ENCODE results near the gene MRE11.
A peak's percentile ranks its signal among the peaks of the same experiment; 100 is the strongest.
"Not testable (repeated sequence)": the region's sequence is repeated elsewhere in the genome, so short reads cannot be mapped to it uniquely, and the experiment has no call there.

The MRE11 gene

DNA sequence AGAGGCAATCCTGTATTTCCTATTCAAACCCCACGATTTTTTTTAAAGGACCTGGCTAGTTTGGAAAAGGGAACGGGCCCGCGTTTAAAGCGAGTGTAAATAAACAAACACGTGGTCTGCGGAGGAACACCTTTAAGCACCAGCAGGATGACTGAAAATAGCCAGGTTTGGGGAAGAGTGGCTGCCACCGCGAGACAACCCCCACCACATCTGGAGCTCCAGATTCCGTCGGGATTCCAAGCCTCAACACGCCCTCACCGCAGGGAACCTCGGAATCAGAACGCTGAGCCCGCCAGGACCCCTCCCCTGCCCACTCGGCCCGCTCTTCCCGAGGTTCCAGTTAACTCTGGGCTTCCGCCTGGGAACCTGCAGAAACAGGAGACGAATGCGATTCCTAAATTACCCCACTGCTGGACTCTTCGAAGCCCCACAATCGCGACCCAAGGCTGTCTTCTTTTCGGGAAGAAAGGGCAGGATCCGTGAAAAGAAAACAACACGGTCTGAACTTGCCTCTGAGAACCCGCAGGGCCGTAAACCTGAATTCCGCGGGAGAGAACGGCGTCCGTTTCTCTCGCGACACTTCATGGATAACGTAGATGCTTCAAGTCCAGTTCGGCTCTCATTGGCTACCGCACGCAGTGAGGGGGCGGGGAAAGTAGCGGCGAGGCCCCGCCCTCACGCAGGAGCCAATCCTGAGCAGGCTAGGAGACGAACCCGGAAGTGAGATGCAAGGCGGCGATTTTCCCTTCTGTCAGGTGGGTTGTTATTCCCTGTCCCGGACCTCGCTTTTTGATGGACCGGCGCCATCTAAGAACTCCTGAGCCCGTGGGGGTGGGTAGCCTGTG lies at the start of gene MRE11, which contains the start of gene ANKRD49:
Gene MRE11 (minus strand): TSS at position 564 of the 845 bp plus-strand sequence. CDS start 1,043 bp downstream, outside the sequence.
Gene ANKRD49 (plus strand): TSS at position 704 of the 845 bp plus-strand sequence. CDS start 2,710 bp downstream, outside the sequence.
- peak; percentile 64 for DNase-seq

DNA sequence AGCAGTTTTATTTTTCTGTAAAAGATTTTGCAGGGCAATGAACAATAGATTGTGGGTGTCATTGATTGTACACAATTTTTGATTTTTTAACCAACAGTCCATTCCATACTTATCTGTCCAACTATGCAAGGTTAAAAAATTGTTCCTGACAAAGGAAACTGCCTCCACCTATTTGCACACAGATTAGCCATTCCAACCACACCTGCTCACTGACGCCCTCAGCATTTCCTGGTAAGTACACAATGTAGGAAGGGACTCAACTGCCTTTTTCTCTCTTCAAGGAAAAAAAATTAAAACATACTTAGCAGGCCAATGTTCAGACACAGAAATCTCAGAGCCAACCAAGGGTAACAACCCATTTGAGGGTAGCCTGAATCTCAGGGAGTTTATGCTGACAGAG lies 45.8 kb upstream of the MRE11 start:
- no peak for DNase-seq

DNA sequence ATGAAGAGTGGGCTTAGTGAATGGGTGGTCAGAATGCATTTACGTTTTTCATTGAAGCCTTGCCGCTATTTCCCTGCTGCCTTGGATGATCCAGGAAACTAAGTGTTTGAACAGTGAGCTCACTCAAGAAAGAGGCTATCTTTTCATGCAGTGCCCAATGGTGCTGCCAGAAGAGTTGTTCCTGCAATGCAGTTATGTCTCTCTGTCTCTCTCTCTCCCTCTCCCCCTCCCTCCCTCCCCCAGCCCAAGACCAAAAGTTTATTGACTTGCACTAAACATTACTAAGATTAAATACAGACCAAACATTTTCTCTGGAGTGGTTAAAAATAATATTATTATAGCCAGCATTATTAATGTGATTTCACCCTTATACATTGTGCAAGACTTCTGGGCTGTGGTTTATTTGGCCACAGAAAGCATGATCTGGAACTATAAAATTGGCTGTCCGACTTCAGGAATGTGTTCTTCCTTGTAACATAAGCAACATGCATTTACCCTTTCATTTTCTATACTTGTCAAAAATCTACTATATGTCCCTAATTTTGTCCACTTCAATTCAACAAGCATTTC lies 43.5 kb upstream of the MRE11 start:
- DNase-seq = no peak

DNA sequence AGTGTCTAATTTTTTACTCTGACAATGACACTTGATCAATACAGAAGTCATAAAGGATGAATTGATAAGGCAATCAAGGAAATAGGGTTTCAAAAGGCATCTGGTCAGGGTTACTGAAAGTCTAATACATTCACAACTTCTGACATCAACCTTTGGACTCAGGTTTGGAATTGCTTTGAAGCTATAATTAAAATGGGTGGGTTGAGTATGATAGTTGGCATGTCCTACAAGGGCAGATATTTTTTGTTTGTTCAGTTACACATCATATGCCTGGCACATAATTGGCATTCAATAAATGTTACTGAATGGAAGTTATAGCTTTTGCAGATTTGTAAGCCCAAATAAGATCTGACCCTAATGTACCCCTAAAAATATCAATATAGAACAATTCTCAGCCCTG lies 42.7 kb upstream of the MRE11 start:
- DNase-seq = no peak

DNA sequence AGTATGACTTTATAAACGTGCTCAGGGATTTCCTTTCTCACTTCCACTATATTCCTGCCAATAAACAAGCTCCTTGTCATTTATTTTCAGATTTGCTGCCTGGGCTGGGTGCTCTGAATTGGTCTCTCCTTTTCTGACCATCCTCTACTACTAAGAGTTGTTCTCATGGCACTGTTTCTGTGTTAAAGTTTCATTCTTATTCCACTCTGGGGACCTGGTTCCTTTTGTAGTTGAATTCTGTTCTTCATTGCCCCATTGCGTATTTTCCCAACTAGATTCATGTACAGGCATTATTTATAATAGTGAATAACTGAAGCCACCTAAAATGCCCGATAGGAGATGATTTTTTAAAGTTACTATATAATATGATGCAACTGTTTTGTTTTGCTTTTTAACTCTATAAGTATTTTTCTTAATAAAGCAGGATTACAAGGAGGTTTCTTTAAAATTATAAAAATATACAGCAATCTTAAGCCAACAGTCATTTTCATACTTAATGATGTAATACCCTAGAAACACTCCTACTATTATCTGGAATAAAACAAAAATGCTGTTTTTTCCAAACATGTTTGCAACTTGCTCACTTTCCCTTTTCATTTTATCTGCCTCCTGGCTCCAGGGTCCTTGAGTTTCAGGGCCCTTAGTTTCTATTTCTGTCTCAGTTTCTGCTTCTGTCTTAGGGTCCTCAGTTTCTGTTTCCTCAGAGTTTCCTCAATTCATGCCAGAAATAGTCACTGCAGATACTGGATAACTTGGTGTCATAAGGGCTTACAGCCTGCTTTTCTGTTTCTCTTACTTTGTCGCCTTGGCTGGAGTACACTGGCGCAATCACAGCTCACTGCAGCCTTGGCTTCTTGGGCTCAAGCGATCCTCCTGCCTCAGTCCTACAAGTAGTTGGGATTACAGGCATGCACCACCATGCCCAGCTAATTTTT lies 40.3 kb upstream of the MRE11 start:
- DNase-seq = no peak

DNA sequence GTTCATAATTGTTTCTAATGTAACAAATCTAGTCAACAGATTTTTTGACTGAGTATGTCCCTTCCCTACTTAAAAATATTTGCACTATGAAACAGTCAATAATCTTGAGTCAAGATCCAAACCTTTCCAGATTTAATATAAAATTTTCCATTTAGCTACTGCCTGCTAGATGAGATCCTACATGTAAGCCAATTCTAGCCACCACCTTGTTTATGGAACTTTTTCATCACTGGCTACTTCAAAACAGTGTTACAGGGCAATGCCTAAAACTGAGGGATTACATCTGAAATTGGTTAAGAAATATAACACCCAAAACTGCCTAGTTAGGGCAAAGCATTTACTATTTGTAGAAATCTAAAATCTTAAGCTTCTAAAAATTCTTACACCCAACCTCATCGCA lies 39.6 kb upstream of the MRE11 start:
- no peak for DNase-seq

DNA sequence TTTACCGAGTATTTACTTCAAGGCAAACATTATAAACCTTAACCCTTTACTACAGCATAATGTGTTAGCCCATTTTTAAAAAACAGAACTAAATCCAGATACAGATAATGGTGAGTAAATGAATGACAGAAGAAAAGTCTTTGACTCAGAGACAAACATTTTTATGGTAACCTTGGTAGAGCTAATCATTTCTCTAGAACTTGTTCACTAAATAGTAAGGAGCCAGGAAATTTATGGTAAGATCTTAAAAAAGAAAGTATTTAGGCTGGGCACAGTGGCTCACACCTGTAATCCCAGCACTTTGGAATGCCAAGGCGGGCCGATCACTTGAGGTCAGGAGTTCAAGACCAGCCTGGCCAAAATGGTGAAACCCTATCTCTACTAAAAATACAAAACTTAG lies 38.6 kb upstream of the MRE11 start:
- no peak for DNase-seq

DNA sequence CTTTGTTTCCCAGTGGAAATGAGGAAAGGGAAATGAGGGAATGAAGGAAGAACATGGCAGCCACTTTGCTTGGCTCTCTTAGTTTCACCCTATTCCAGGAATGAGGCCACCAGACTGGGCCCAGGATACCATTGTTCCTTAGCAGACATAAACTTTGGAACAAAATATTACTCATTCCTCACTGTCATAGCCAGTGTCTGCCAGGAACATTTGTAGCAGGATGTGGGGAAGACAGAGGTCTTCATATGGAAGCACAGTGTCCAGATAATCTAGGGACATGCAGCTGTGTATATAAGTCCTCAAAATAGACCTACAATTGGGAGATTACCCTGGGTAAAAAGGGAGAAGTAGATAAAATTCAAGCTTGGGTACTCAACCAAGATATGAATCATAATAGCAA lies 34.9 kb upstream of the MRE11 start:
- no peak for DNase-seq

DNA sequence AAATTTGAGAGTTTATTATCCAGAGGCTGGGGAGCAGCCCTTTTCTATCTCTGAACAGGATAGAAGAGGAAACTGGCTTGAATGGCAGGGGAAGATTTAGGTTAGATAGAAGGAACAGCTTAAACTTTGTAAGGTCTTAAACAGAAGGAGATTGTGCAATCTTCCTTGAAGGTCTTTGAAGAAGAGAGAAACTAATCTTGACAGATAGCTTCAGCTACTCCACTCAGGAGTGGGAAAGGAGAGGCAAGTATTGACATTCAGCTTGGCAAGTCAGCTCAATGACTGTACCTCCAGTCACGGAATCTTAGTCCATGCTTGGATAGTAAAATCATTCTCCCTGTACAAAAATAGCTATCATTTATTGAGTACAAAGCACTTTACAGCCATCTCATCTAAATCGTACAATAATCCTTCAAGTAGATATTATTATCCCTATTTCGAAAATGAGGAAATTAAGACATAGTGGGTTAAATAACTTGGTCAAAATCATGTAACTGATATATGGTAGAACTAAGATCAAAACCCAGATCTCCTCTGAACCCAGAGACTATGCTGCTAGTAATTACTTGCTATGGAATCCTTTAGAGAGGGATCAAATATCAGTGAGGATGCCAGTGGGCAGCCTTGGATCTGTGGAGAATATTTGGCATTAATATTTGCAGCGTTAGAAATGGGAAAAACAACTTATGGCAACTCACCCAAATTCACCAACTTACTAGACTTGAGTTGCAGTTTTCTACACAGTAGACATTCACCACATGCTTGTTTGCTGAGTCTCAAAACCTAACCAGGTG lies 33.2 kb upstream of the MRE11 start:
- DNase-seq = no peak

DNA sequence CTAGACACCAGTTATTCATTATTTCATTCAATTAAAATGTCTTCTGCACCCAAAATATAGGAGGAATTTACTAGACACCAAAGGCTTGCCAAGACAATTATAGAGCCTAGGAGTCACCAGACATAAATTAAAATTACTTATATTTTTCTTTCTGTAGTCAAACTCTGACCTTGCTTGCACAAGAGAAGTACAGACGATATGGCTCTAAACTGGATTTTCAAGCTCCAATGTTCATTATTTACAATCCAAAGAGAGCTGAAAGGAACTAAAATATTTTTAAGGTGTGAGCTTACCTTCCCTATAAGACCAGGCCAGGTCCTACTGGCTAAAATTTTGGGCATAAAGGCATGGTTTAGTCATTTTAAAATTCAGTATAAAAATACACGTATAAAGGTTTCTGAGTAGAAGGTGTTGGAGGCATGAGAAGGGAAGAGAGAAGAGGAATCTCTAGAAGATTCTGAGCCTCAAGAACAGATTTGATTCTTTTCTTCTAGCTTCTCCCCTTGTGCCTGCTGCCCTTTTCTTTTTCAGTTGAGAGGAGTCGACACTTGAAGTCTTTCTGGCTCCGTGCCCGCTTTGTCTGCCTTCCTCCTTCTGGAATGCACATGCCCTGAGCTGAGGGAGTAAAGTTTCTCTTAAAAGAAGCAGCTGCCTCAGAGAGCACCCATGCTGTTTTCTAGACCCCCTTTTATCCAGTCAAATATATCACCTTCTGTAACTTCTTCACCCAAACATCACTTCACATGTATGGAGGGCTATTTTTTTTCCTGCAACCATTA lies 32.1 kb upstream of the MRE11 start:
- DNase-seq = no peak

DNA sequence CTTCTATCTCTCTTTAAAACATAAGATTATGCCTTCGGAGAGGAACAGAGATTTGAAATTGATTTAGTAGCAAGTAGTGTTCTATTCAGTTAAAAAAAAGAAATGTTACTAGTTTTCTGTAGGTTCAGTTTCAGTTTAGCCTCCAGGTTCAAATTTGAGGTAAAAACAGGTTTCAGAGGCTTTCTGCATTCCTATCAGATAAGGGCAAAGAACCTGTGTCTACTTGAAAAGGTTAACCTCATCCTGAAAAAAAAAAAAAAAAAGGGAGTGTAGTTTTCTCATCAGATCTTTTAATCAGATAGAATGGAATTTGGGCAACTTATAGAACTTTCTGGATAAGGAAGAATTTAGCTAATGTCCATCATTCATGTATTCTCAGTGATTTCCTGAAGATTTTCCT lies 30.7 kb upstream of the MRE11 start:
- DNase-seq = no peak

DNA sequence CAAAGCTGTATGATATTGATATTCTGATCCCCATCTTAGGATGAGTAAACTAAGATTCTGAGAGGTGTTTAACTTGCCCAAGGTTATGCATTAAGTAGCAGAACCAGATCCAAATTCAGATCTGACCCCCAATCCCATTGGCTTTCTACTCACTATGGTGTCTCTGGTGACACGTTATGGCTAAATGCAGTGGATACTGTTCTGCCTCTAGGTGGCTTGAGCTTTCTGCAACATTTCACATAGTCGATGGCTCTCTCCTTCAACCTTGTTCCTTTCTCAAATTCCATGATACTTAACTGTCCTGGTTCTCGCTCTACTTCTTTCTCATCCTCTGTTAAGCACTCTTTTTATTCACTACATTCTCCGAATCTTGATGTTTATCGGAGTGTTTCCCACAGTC lies 28.0 kb upstream of the MRE11 start:
- DNase-seq = no peak

DNA sequence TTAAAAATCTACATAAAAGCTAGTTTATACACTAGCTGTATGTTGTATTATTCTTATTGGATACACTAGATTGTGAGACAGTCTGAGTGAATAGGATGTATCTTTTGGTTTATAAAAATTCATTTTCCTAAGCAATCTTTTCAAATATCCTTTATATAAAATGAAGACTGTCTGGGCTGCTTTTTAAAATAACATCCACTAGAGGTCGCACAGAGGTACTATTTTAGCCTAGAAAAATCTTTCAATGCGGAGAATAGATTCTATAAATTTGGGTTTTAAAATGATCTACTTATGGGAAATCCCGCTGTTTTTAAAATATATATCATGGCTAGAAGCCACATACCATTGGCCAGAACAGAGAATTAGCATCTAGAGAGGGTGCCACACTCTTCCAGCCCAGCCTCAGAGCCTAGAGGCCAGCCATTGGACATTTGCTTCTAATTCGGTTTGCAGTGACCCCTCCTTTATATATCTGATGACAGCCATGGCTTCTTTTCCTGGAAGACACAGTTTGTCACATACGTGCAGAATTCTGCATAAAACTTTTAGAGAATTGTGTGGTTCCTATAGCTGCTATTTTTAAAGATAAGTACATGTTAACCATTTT lies 25.9 kb upstream of the MRE11 start:
- no peak for DNase-seq

DNA sequence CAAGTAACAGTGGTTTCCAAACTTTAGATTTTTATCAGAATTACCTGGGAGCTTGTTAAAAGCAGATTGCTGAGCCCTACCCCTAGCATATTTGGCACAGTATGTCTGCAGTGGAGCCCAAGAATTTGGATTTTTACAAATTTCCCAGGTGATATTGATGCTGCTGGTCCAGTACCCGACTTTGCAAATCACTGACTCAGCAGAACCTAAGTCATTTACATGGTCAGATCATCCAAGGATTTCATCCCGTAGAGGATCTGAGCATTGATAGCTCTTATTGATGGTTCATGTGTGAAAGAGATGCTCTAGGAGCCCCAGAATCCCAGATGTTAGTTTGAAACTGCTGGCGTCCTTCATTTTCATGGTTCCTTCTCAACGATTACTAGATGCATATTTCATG lies 24.7 kb upstream of the MRE11 start:
- no peak for DNase-seq

DNA sequence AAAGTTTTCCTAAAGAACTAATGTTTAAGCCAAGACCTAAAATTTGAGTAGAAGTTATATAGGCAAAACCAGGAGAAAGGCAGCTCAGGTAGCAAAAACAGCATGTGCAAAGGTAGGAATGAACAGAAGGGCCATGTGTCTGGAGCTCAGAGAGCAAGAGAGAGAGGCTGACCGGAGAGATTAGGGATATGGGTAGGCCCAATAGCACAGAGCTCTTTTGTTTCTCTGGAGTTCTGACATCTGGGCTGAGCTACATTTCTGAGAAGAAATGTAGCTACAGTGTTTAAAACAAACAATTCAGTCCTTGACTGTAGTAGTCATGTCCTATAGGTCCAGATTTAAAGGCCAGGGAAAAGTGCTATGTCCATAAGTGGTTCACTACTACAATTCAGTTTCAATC lies 23.1 kb upstream of the MRE11 start:
- DNase-seq = no peak

DNA sequence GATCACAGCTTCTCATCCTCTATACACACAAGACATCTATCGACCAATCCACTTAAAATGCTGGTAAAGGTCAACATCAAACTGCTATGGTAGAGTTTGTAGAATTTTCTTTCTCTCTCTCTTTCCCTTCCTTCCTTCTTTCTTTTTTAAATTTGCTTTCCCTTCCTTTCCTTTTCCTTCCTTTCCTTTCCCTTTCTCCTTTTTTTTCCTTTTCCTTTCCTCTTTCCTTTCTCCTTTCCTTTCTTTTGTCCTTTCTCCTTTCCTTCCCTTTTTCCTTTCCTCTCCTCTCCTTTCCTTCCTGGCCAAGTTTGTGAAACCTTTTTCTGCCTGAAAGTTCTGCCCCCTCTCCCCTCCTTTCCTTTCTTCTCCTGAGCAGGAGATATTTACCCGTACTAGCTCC lies 21.8 kb upstream of the MRE11 start:
- no peak for DNase-seq

DNA sequence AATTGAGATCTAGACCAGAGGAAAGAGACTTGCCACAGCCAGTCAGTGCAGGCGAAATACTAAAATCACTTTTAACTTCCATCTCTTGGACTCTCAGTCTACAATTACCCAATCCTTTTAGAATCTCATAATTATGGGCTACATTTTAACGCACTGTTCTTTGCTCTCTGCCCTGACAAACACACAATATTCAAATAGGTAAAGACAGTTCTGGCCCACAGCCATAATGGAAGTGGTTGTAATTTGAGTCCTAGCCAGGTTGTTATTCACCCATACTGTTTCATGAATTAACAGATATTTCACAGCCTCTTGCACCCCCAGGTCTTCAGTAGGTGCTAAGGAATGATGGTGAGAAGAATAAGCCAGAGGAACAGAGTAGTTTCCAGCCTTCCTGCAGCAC lies 19.4 kb upstream of the MRE11 start:
- no peak for DNase-seq

DNA sequence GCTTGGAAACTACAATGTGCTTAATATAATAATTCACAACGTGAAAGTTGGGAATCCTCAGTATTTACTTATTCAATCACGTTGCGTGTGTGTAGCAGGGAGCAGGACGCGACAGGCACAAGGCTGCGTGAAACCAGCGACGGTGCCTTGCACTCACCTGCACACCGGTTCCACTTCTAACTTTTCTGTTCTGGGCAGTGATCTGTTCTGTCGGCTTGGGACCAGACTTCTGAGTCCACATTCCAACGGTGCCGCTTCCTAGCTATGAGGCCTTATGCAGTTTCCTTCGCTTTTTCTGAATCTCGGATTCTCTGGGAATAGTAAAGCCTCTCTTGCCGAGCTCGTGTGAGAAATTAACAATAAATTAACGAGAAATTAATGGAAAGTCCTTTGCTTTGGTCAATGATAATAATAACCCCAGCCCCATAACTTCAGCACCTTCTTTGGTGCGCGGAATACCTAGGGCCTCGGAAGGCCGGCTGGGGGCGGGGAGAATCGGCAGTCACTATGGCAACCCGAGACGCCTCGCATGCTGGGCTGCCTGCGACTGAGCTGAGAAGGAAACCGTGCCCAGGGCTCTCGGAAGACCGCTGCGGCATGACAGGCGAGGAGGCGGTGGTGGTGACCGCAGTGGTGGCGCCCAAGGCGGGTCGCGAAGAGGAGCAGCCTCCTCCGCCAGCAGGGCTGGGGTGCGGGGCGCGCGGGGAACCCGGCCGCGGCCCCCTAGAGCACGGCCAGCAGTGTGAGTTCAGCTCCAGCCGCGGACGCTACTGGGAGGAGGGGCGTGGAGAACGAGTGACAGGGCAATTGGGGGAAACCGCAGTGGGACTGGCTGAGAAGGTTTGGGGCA lies 18.5 kb upstream of the MRE11 start, which contains the start of gene C11orf97:
Gene C11orf97 (plus strand): TSS at position 530 of the 850 bp plus-strand sequence. CDS start 68 bp downstream, at position 598.
- no peak for DNase-seq

DNA sequence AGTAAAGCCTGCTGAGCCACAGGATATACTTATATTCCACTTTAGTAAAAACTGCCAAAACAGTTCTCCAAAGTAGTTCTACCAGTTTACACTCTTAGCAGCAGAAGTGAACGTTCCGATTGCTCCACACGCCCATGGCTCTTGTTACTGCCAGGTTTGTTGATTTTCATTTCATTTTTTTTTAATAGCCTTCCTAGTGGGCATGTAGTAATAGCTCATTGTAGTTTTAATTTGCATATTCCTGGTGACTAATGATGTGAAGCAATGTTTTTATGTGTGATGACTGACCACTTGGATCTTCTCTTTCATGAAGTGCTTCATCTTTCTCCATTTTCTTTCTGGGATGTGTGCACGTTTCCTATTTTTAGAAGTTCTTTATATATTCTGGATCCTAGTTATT lies 13.8 kb upstream of the MRE11 start:
- no peak for DNase-seq

DNA sequence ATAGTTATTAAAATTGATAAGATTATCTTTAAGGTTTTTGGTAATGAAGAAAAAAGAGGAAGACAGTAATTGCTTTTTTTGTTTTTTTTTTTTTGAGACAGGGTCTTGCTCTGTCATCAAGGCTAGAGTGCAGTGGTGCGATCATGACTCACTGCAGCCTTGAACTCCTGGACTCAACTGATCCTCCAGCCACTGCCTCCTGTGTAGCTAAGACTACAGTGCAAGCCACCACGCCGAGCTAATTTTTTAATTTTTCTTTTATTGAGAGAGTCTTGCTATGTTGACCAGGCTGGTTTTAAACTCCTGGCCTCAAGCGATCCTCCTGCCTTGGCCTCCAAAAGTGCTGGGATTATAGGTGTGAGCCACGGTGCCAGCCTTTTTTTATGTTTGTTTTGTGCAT lies 12.9 kb upstream of the MRE11 start:
- DNase-seq = not testable (repeated sequence)

Data from NCI-H1694 treated with DMSO at 0.1 percent for 48 hours (cell line).